SU-DHL-6 (cell line): ENCODE measurements around the gene PPM1H.

Experiments
- EZH2phosphoT487 ChIP-seq: fragments of 200-600 bp; sonication (generic), shearing (Covaris generic); conservative IDR thresholded peaks from 2 replicates; pipeline ENCODE4 v1.6.1; 2018; ENCODE audit warnings: mild to moderate bottlenecking, antibody characterized with exemption, low read length, moderate library complexity, mixed read lengths
- TF ChIP-seq, protein P1 (sequence below): fragments of 200-600 bp; sonication (generic); IDR thresholded peaks from one replicate; pipeline ENCODE4 v1.5.1; 2017; ENCODE audit warnings: antibody characterized with exemption, mild to moderate bottlenecking, low read length, moderate library complexity; ENCODE audit not compliant: insufficient read depth, poor library complexity, severe bottlenecking

DNA sequence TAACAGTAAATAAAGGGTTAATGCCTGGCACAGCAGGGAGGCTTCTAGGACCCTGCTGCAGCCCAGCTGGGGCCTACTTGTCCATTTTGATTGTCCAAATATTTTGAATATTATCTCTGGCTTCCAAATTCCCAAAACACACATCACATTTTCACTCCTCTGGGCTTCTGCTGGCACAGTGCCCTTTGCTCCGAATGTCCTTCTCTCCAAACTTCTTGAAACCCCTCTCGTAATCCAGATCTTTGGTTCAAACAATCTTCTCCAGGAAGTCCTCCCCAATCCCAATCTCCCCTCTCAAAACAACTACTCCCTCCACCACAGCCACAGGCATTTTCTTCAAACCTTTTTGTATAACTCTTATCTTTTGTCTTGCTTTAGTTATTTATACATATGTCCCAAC is 225.6 kb downstream of the PPM1H start:
- TF ChIP-seq, protein P1, sequence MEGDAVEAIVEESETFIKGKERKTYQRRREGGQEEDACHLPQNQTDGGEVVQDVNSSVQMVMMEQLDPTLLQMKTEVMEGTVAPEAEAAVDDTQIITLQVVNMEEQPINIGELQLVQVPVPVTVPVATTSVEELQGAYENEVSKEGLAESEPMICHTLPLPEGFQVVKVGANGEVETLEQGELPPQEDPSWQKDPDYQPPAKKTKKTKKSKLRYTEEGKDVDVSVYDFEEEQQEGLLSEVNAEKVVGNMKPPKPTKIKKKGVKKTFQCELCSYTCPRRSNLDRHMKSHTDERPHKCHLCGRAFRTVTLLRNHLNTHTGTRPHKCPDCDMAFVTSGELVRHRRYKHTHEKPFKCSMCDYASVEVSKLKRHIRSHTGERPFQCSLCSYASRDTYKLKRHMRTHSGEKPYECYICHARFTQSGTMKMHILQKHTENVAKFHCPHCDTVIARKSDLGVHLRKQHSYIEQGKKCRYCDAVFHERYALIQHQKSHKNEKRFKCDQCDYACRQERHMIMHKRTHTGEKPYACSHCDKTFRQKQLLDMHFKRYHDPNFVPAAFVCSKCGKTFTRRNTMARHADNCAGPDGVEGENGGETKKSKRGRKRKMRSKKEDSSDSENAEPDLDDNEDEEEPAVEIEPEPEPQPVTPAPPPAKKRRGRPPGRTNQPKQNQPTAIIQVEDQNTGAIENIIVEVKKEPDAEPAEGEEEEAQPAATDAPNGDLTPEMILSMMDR = no peak
- no peak for TF ChIP-seq EZH2phosphoT487
